Panc1 (cell line): Measurements from ENCODE around the gene RSAD1. TPM values are rescaled to one million over a fixed set of nuclear protein-coding genes. Genes with fewer than 3 reads are reported as not detected.

Source experiments
- ATAC-seq: fragments of 200-7000 bp; cut with Tn5 transposase; 2 replicates; pipeline ENCODE4 v1.9.1; 2020; ENCODE audit warnings: mild to moderate bottlenecking, moderate library complexity
- BruUV-seq: library from RNA; stranded (reverse); fragments of 400-500 nt; replicated peaks from 2 replicates; lab custom pipeline; 2021; lab: Mats Ljungman, UMichigan
- CTCF ChIA-PET: fragments of 300-600 bp; sonication (Branson Sonifier 250); formaldehyde crosslinking; loops from one replicate; lab custom pipeline; 2022; ENCODE audit warnings: antibody characterized with exemption; lab: Charles Lee
- POLR2A ChIA-PET: fragments of 300-600 bp; sonication (Branson Sonifier 250); formaldehyde crosslinking; loops from one replicate; lab custom pipeline; 2022; ENCODE audit warnings: antibody characterized with exemption; lab: Charles Lee
- DNase-seq: peaks from one replicate; pipeline ENCODE4 v3.0.0-alpha.2; 2010; ENCODE audit warnings: low read depth, low spot score
- H3K27ac ChIP-seq: 2 replicates; pipeline ENCODE4 v1.5.1; 2011; ENCODE audit warnings: mild to moderate bottlenecking, low read length, inconsistent platforms
- H3K27me3 ChIP-seq: fragments of 200-500 bp; sonication (Bioruptor generic); 2 replicates; pipeline ENCODE4 v1.6.0; 2014; ENCODE audit warnings: low read length, inconsistent platforms; ENCODE audit not compliant: control insufficient read depth, insufficient read depth
- H3K36me3 ChIP-seq: fragments of 200-500 bp; sonication (Bioruptor generic); 2 replicates; pipeline ENCODE4 v1.5.1; 2014; ENCODE audit warnings: inconsistent platforms, mild to moderate bottlenecking, low read length, moderate library complexity; ENCODE audit not compliant: control insufficient read depth, insufficient read depth
- H3K4me1 ChIP-seq: 2 replicates; pipeline ENCODE4 v1.5.1; 2011; ENCODE audit warnings: inconsistent platforms, mild to moderate bottlenecking, low read length, moderate library complexity; ENCODE audit not compliant: control insufficient read depth, insufficient read depth
- H3K4me3 ChIP-seq, 2 experiments: 2 replicates each; pipeline ENCODE4 v1.5.1; 2011 to 2012; ENCODE audit warnings: low read depth in 2 of 2, low read length in 2 of 2, mild to moderate bottlenecking in 2 of 2, inconsistent platforms in 1 of 2, moderate library complexity in 1 of 2
- H3K9me3 ChIP-seq: fragments of 200-500 bp; sonication (Bioruptor generic); 2 replicates; pipeline ENCODE4 v1.5.1; 2014; ENCODE audit warnings: low read depth, mild to moderate bottlenecking, inconsistent platforms, low read length, moderate library complexity; ENCODE audit not compliant: control insufficient read depth, insufficient read depth
- CTCF ChIP-seq: fragments of 450-650 bp; IDR thresholded peaks from 2 replicates; pipeline ENCODE4 v1.5.1; 2017; ENCODE audit warnings: mild to moderate bottlenecking
- POLR2AphosphoS5 ChIP-seq: IDR thresholded peaks from 2 replicates; pipeline ENCODE4 v1.6.1; 2012; ENCODE audit warnings: mild to moderate bottlenecking, low read depth, low read length, moderate library complexity
- REST ChIP-seq, 2 experiments: IDR thresholded peaks; 2 replicates each; pipeline ENCODE4 v1.6.1; 2011 to 2012; ENCODE audit warnings: low read depth in 2 of 2, control low read depth in 1 of 2, low read length in 1 of 2, mild to moderate bottlenecking in 1 of 2, moderate library complexity in 1 of 2; ENCODE audit not compliant: insufficient read depth in 1 of 2
- SIN3A ChIP-seq: IDR thresholded peaks from 2 replicates; pipeline ENCODE4 v1.6.1; 2012; ENCODE audit warnings: low read depth, mild to moderate bottlenecking, low read length, moderate library complexity, borderline replicate concordance; ENCODE audit not compliant: insufficient read depth
- TCF7L2 ChIP-seq: IDR thresholded peaks from 2 replicates; pipeline ENCODE4 v1.6.1; 2011; ENCODE audit warnings: mild to moderate bottlenecking, low read depth, low read length, inconsistent platforms
- in situ Hi-C: cut with HindIII; loops from 2 replicates; pipeline ENCODE4 v1.10.0; 2016; ENCODE audit warnings: low sequenced_read_pairs, low pct_unique_long_range_greater_than_20kb
- intact Hi-C: fragments of 100-400 bp; cut with micrococcal nuclease; formaldehyde crosslinking; loops from one replicate; pipeline ENCODE4 v1.10.0; 2022; ENCODE audit not compliant: unreplicated experiment
- total RNA-seq: library from RNA; stranded (reverse); gene quantifications from one replicate; pipeline ENCODE4 v1.2.1, GENCODE V29; 2021; ENCODE audit not compliant: unreplicated experiment

RSAD1 gene
- total RNA-seq, 1 experiment from 2014 or later = 40.2 TPM

- in situ Hi-C loops (no loop called here), intact Hi-C loops (no loop called here)
- Histone ChIP-seq H3K4me1 (no peaks in the 10 kb centered on the region; the same call in 1 of the 2 replicates), H3K9me3 (no peaks in the 10 kb centered on the region), H3K27me3 (no peaks in the 10 kb centered on the region), H3K36me3 (no peaks in the 10 kb centered on the region), H3K4me3 (no peak overlapping the region), H3K27ac (no peak overlapping the region)
- ChIA-PET POLR2A (no interaction called here), CTCF (no interaction called here)
- DNase-seq (no peak), ATAC-seq (no peak)
- no TSS peak for BruUV-seq
- TF ChIP-seq POLR2AphosphoS5 (no peak), TCF7L2 (no peak)
Observed at GRCh38 chr17:50469671-50470305, 8.9 kb upstream of the RSAD1 start.

GRCh38 chr17:50470426-50470825, 8.2 kb upstream of the RSAD1 start:
- H3K27me3 ChIP-seq = no peaks in the 10 kb centered on the region
- intact Hi-C loops (no loop called here), in situ Hi-C loops (no loop called here)
- no peak for ATAC-seq
- no peak overlapping the region for H3K27ac ChIP-seq
- no peaks in the 10 kb centered on the region; the same call in 1 of the 2 replicates for H3K4me1 ChIP-seq
- no peaks in the 10 kb centered on the region for H3K9me3 ChIP-seq
- H3K36me3 ChIP-seq = no peaks in the 10 kb centered on the region
- H3K4me3 ChIP-seq = no peak overlapping the region
- TF ChIP-seq CTCF (no peak), TCF7L2 (no peak), POLR2AphosphoS5 (no peak), REST (IDR thresholded peaks at IDR 0.05; ENCODE audit: insufficient read depth in 1 of 2, low read depth in 2 of 2, low read length in 1 of 2) (no peak), SIN3A (no peak)
- ChIA-PET POLR2A (no interaction called here), CTCF (no interaction called here)
- DNase-seq = no peak
- no TSS peak for BruUV-seq
